IPS-18a (cell line): ENCODE data around the gene PDE6C.
A peak's percentile ranks its signal among the peaks of the same experiment; 100 is the strongest.

Experiments
- H3K27ac ChIP-seq: one replicate; pipeline ENCODE4 v1.5.1; 2013; ENCODE audit warnings: low read length
- H3K27me3 ChIP-seq: one replicate; pipeline ENCODE4 v1.6.1; 2013; ENCODE audit warnings: mild to moderate bottlenecking, low read length; ENCODE audit not compliant: control insufficient read depth, insufficient read depth
- H3K36me3 ChIP-seq: one replicate; pipeline ENCODE4 v1.6.1; 2013; ENCODE audit warnings: low read depth, low read length; ENCODE audit not compliant: control insufficient read depth
- H3K4me1 ChIP-seq: one replicate; pipeline ENCODE4 v1.6.1; 2013; ENCODE audit warnings: low read depth, low read length; ENCODE audit not compliant: control insufficient read depth
- H3K4me3 ChIP-seq: one replicate; pipeline ENCODE4 v1.5.1; 2013; ENCODE audit warnings: low read length
- H3K9ac ChIP-seq: one replicate; pipeline ENCODE4 v1.6.1; 2013; ENCODE audit warnings: mild to moderate bottlenecking, low read length, moderate library complexity
- H3K9me3 ChIP-seq: one replicate; pipeline ENCODE4 v1.6.1; 2013; ENCODE audit warnings: low read depth, low read length; ENCODE audit not compliant: control insufficient read depth

PDE6C gene

GRCh38 chr10:93596539-93596938 is 15.8 kb upstream of the PDE6C start:
- H3K9ac ChIP-seq, result no peak overlapping the region

GRCh38 chr10:93597075-93597599 is 15.2 kb upstream of the PDE6C start:
- Histone ChIP-seq H3K9me3 (no peaks in the 10 kb centered on the region), H3K27me3 (peaks cover 30% of the 10 kb centered on the region), H3K4me3 (no peak overlapping the region), H3K9ac (no peak overlapping the region), H3K27ac (no peak overlapping the region), H3K4me1 (peaks cover 6% of the 10 kb centered on the region), H3K36me3 (no peaks in the 10 kb centered on the region)

More at GRCh38 chr10:93596539-93596938, 15.8 kb upstream of the PDE6C start:
- Histone ChIP-seq H3K4me1 (peaks cover 3% of the 10 kb centered on the region), H3K27me3 (peaks cover 24% of the 10 kb centered on the region), H3K36me3 (no peaks in the 10 kb centered on the region), H3K27ac (no peak overlapping the region), H3K9me3 (no peaks in the 10 kb centered on the region), H3K4me3 (no peak overlapping the region)

GRCh38 chr10:93598157-93598556 is 14.2 kb upstream of the PDE6C start:
- Histone ChIP-seq H3K9ac (no peak overlapping the region), H3K27ac (no peak overlapping the region), H3K36me3 (no peaks in the 10 kb centered on the region), H3K4me3 (no peak overlapping the region), H3K27me3 (peaks cover 40% of the 10 kb centered on the region), H3K4me1 (peaks cover 7% of the 10 kb centered on the region), H3K9me3 (no peaks in the 10 kb centered on the region)

DNA sequence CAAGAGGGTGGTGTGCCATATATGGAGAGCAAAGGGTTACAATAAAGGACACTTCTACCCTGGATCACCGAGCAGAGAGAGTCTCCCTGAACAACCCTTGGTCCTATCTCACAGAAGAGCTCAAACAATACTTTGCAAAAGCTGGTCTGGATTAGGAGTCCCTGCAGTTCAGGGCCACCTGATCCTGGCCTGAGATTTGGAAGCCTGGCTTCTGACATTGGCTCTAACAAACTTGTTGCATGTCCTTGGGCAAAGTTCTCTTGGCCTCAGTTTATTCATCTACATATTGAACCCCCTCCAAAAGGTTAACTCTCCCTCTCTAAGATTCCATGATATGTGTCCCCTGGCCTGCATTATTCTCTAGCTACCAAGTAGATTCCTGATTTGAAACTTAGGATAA is 13.0 kb upstream of the PDE6C start:
- peaks cover 7% of the 10 kb centered on the region for H3K4me1 ChIP-seq
- H3K9me3 ChIP-seq, result no peaks in the 10 kb centered on the region
- H3K4me3 ChIP-seq, result no peak overlapping the region
- peaks cover 52% of the 10 kb centered on the region for H3K27me3 ChIP-seq
- no peak overlapping the region for H3K27ac ChIP-seq
- no peaks in the 10 kb centered on the region for H3K36me3 ChIP-seq
- H3K9ac ChIP-seq, result no peak overlapping the region

DNA sequence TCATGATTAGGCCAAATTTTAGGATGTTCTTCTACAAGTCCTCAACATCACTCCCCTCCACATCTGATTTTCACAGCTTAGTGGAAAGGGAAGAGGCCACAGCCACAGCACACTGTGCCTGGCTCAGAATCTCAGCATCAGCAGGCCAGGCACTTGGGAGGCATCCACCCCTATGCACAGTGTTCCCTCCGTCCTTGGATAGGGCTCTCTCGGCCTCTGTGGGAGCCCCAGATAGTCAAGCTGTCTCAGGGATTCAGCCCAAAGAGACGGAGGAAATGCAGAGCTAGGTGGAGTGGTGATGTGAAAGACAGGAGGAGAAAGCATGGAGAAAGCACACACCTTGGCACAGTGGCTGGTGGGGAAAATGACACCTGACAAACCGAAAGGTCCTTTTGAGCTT is 12.6 kb upstream of the PDE6C start:
- Histone ChIP-seq H3K4me1 (peaks cover 7% of the 10 kb centered on the region), H3K27me3 (peaks cover 55% of the 10 kb centered on the region), H3K9ac (no peak overlapping the region), H3K36me3 (no peaks in the 10 kb centered on the region), H3K9me3 (no peaks in the 10 kb centered on the region), H3K27ac (no peak overlapping the region), H3K4me3 (no peak overlapping the region)

- H3K4me3 ChIP-seq, result peak overlapping the region; percentile 35
- H3K4me1 ChIP-seq, result peaks cover 7% of the 10 kb centered on the region
- H3K9ac ChIP-seq, result no peak overlapping the region
- H3K27ac ChIP-seq, result no peak overlapping the region
- no peaks in the 10 kb centered on the region for H3K36me3 ChIP-seq
- peaks cover 55% of the 10 kb centered on the region for H3K27me3 ChIP-seq
- H3K9me3 ChIP-seq, result no peaks in the 10 kb centered on the region
Observed at GRCh38 chr10:93600446-93601145, 11.7 kb upstream of the PDE6C start.

- Histone ChIP-seq H3K36me3 (no peaks in the 10 kb centered on the region), H3K9ac (no peak within 1 kb of the TSS), H3K27me3 (peaks cover 55% of the 10 kb centered on the region), H3K27ac (no peak within 1 kb of the TSS), H3K4me1 (peaks cover 4% of the 10 kb centered on the region), H3K4me3 (peak within 1 kb of the TSS; percentile 56), H3K9me3 (no peaks in the 10 kb centered on the region)
Observed at GRCh38 chr10:93601146-93601773, 11.1 kb upstream of the PDE6C start, which contains the start of gene RBP4. Gene RBP4, minus strand, starts transcription at chr10:93601235. Its CDS starts 207 bp downstream, at chr10:93601028.

- H3K4me3 ChIP-seq, result peak overlapping the region; percentile 56
- no peaks in the 10 kb centered on the region for H3K9me3 ChIP-seq
- H3K4me1 ChIP-seq, result peaks cover 4% of the 10 kb centered on the region
- H3K27me3 ChIP-seq, result peaks cover 55% of the 10 kb centered on the region
- no peak overlapping the region for H3K27ac ChIP-seq
- no peak overlapping the region for H3K9ac ChIP-seq
- no peaks in the 10 kb centered on the region for H3K36me3 ChIP-seq
Observed at GRCh38 chr10:93601774-93602162, 10.6 kb upstream of the PDE6C start.

GRCh38 chr10:93603023-93603422 is 9.3 kb upstream of the PDE6C start:
- Histone ChIP-seq H3K27ac (no peak overlapping the region), H3K4me3 (no peak overlapping the region), H3K9me3 (no peaks in the 10 kb centered on the region), H3K36me3 (no peaks in the 10 kb centered on the region), H3K9ac (no peak overlapping the region), H3K4me1 (peaks cover 4% of the 10 kb centered on the region), H3K27me3 (peaks cover 55% of the 10 kb centered on the region)

- no peak overlapping the region for H3K4me3 ChIP-seq
- H3K36me3 ChIP-seq, result no peaks in the 10 kb centered on the region
- H3K9me3 ChIP-seq, result no peaks in the 10 kb centered on the region
- no peak overlapping the region for H3K9ac ChIP-seq
- no peak overlapping the region for H3K27ac ChIP-seq
- H3K4me1 ChIP-seq, result peaks cover 4% of the 10 kb centered on the region
- H3K27me3 ChIP-seq, result peaks cover 55% of the 10 kb centered on the region
Observed at GRCh38 chr10:93604146-93604545, 8.2 kb upstream of the PDE6C start.

DNA sequence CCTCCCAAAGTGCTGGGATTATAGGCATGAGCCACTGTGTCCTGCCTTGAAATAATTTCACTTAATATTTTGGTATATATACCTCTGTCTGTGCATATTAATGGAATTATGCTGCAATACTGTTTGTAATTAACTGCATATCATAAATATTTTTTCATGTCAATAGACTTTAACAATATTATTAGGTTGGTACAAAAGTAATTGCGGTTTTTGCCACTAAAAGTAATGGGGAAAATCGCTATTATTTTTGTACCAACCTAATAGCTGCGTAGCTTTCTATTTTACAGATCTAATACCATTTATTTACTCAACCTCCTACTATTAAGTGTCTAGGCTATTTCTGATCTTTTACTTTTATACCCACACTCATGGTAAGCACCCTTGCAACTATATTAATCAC is 3.9 kb upstream of the PDE6C start:
- Histone ChIP-seq H3K4me1 (no peaks in the 10 kb centered on the region), H3K27ac (no peak overlapping the region), H3K9ac (no peak overlapping the region), H3K27me3 (peaks cover 12% of the 10 kb centered on the region), H3K9me3 (no peaks in the 10 kb centered on the region), H3K36me3 (no peaks in the 10 kb centered on the region), H3K4me3 (no peak overlapping the region)

DNA sequence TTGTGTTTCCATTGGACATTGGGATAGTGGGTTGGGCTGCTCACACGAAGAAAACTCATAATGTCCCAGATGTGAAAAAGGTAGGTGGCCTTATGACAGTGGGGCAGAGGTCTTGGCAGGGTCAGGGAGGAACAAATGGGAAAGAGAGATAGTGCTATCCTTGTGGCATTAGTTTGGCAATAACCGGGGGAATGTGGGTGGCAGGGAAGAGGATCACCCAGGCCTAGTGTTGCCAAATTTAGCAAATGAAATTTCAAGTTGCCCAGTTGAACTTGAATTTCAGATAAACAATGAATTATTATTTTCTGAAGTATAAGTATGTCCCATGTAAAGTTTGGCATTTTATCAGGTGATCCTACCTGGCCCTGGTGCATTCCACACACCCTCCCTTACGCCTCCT is 789 bp downstream of the PDE6C start:
- Histone ChIP-seq H3K4me3 (no peak overlapping the region), H3K27me3 (no peaks in the 10 kb centered on the region), H3K27ac (no peak overlapping the region), H3K36me3 (no peaks in the 10 kb centered on the region), H3K4me1 (peaks cover 12% of the 10 kb centered on the region), H3K9me3 (no peaks in the 10 kb centered on the region), H3K9ac (no peak overlapping the region)
